ENCODE results near the gene DOCK10.

The DOCK10 gene

GRCh38 chr2:224940618-224941017 is 101.7 kb downstream of the DOCK10 start:
- TF ChIP-seq FOXM1 (IDR thresholded peaks at IDR 0.05; ENCODE audit: borderline replicate concordance, low read depth) (no peak), REST (IDR thresholded peaks at IDR 0.05; ENCODE audit: low read depth) (no peak), ZBTB7A (IDR thresholded peaks at IDR 0.05; ENCODE audit: low read depth) (no peak), RAD21 (IDR thresholded peaks at IDR 0.05; ENCODE audit: low read depth) (no peak), TCF12 (IDR thresholded peaks at IDR 0.05; ENCODE audit: low read depth) (no peak), EGR1 (IDR thresholded peaks at IDR 0.05) (no peak), TEAD4 (IDR thresholded peaks at IDR 0.05) (no peak)

- TF ChIP-seq, protein P1, sequence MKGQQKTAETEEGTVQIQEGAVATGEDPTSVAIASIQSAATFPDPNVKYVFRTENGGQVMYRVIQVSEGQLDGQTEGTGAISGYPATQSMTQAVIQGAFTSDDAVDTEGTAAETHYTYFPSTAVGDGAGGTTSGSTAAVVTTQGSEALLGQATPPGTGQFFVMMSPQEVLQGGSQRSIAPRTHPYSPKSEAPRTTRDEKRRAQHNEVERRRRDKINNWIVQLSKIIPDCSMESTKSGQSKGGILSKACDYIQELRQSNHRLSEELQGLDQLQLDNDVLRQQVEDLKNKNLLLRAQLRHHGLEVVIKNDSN (IDR thresholded peaks at IDR 0.05) = no peak
- no peak for TF ChIP-seq TAF1 (IDR thresholded peaks at IDR 0.05; ENCODE audit: low read depth)
- TF ChIP-seq YY1 (IDR thresholded peaks at IDR 0.05; ENCODE audit: low read depth) = no peak
- no peak for TF ChIP-seq FOXM1 (IDR thresholded peaks at IDR 0.05; ENCODE audit: borderline replicate concordance, low read depth)
- no peak for TF ChIP-seq NFIC (IDR thresholded peaks at IDR 0.05)
- TF ChIP-seq EGR1 (IDR thresholded peaks at IDR 0.05) = no peak
- TF ChIP-seq CEBPB (IDR thresholded peaks at IDR 0.05) = no peak
These were observed 103.6 kb downstream of the DOCK10 start for GRCh38 chr2:224938651-224939182.

DNA sequence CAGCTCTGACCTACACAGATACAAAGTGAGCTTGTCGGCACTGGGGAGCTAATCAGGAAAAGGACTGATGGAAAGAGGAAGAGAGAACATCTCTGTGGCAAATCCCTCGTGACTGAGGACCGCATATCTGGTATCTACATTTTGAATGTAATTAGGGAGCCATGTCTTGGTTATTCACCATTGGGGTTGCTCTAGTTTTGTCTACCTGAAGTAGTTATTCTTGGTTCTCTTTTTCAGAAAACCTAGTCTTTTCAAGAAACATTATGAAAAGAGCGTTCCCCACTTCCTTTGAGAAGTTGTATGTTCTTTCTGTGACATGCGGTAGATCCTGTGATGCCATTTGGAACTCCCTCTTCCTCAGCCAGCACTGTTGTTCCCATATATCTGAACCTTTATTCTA is 104.4 kb downstream of the DOCK10 start:
- no peak for TF ChIP-seq REST (IDR thresholded peaks at IDR 0.05; ENCODE audit: low read depth)
- no peak for TF ChIP-seq ZBTB7A (IDR thresholded peaks at IDR 0.05; ENCODE audit: low read depth)
- TF ChIP-seq, protein P1 (IDR thresholded peaks at IDR 0.05) = no peak
- TF ChIP-seq EP300 (IDR thresholded peaks at IDR 0.05; ENCODE audit: borderline replicate concordance) = no peak
- TF ChIP-seq MAX (IDR thresholded peaks at IDR 0.05) = no peak
- TF ChIP-seq RAD21 (IDR thresholded peaks at IDR 0.05; ENCODE audit: low read depth) = no peak
- TF ChIP-seq TEAD4 (IDR thresholded peaks at IDR 0.05) = no peak
- no peak for TF ChIP-seq EGR1 (IDR thresholded peaks at IDR 0.05)
- no peak for TF ChIP-seq CREB1 (IDR thresholded peaks at IDR 0.05; ENCODE audit: low read depth)
- TF ChIP-seq FOXM1 (IDR thresholded peaks at IDR 0.05; ENCODE audit: borderline replicate concordance, low read depth) = no peak
- TF ChIP-seq YY1 (IDR thresholded peaks at IDR 0.05; ENCODE audit: low read depth) = no peak
- TF ChIP-seq CEBPB (IDR thresholded peaks at IDR 0.05) = no peak
- TF ChIP-seq TCF12 (IDR thresholded peaks at IDR 0.05; ENCODE audit: low read depth) = no peak
- TF ChIP-seq NFIC (IDR thresholded peaks at IDR 0.05) = no peak
- TF ChIP-seq TAF1 (IDR thresholded peaks at IDR 0.05; ENCODE audit: low read depth) = no peak

- TF ChIP-seq RAD21 (IDR thresholded peaks at IDR 0.05; ENCODE audit: low read depth) = no peak
- no peak for TF ChIP-seq TEAD4 (IDR thresholded peaks at IDR 0.05)
- TF ChIP-seq, protein P1 (IDR thresholded peaks at IDR 0.05) = no peak
- no peak for TF ChIP-seq EP300 (IDR thresholded peaks at IDR 0.05; ENCODE audit: borderline replicate concordance)
- TF ChIP-seq YY1 (IDR thresholded peaks at IDR 0.05; ENCODE audit: low read depth) = no peak
- no peak for TF ChIP-seq CREB1 (IDR thresholded peaks at IDR 0.05; ENCODE audit: low read depth)
- TF ChIP-seq REST (IDR thresholded peaks at IDR 0.05; ENCODE audit: low read depth) = no peak
- TF ChIP-seq TCF12 (IDR thresholded peaks at IDR 0.05; ENCODE audit: low read depth) = no peak
- no peak for TF ChIP-seq MAX (IDR thresholded peaks at IDR 0.05)
- no peak for TF ChIP-seq TAF1 (IDR thresholded peaks at IDR 0.05; ENCODE audit: low read depth)
- TF ChIP-seq FOXM1 (IDR thresholded peaks at IDR 0.05; ENCODE audit: borderline replicate concordance, low read depth) = no peak
- TF ChIP-seq ZBTB7A (IDR thresholded peaks at IDR 0.05; ENCODE audit: low read depth) = no peak
- no peak for TF ChIP-seq CEBPB (IDR thresholded peaks at IDR 0.05)
- no peak for TF ChIP-seq NFIC (IDR thresholded peaks at IDR 0.05)
These were observed 107.6 kb downstream of the DOCK10 start for GRCh38 chr2:224934526-224935188.

Data from Ishikawa (cell line).